SHP77 (cell line): ENCODE data around the gene NAALADL2.
"Not testable (repeated sequence)": the region's sequence is repeated elsewhere in the genome, so short reads cannot be mapped to it uniquely, and the experiment has no call there.

Experiments
- DNase-seq, 2 experiments: peaks; one replicate each; lab custom pipeline; 2025; lab: John Stamatoyannopoulos, UW

The NAALADL2 gene

GRCh38 chr3:175132706-175133105 is 273.6 kb downstream of the NAALADL2 start:
- DNase-seq = not testable (repeated sequence)

- no peak for DNase-seq
Measured at GRCh38 chr3:175144368-175144767, 285.2 kb downstream of the NAALADL2 start.

GRCh38 chr3:175146258-175146657 is 287.1 kb downstream of the NAALADL2 start:
- no peak for DNase-seq

GRCh38 chr3:175149675-175150074 is 290.5 kb downstream of the NAALADL2 start:
- DNase-seq = peak; percentile 98 to 99

GRCh38 chr3:175150812-175151401 is 291.8 kb downstream of the NAALADL2 start:
- DNase-seq = peak; percentile 85 to 90

- DNase-seq = no peak
Measured at GRCh38 chr3:175153595-175153994, 294.5 kb downstream of the NAALADL2 start.

GRCh38 chr3:175155172-175155571 is 296.0 kb downstream of the NAALADL2 start:
- no peak for DNase-seq

- DNase-seq = no peak
Measured at GRCh38 chr3:175159202-175159601, 300.1 kb downstream of the NAALADL2 start.

GRCh38 chr3:175161291-175161690 is 302.2 kb downstream of the NAALADL2 start:
- no peak for DNase-seq

- DNase-seq = peak; percentile 95 to 96
Measured at GRCh38 chr3:175163686-175164085, 304.6 kb downstream of the NAALADL2 start.

- DNase-seq = not testable (repeated sequence)
Measured at GRCh38 chr3:175173117-175173516, 314.0 kb downstream of the NAALADL2 start.

- DNase-seq = no peak
Measured at GRCh38 chr3:175176556-175176955, 317.4 kb downstream of the NAALADL2 start.

GRCh38 chr3:175179055-175179454 is 319.9 kb downstream of the NAALADL2 start:
- DNase-seq = peak; percentile 17 to 40

- DNase-seq = no peak
Measured at GRCh38 chr3:175184392-175184791, 325.3 kb downstream of the NAALADL2 start.

GRCh38 chr3:175185903-175186302 is 326.8 kb downstream of the NAALADL2 start:
- DNase-seq = no peak

- DNase-seq = no peak
Measured at GRCh38 chr3:175186511-175186910, 327.4 kb downstream of the NAALADL2 start.

GRCh38 chr3:175187586-175187985 is 328.5 kb downstream of the NAALADL2 start:
- no peak for DNase-seq

GRCh38 chr3:175192536-175192935 is 333.4 kb downstream of the NAALADL2 start:
- no peak for DNase-seq

GRCh38 chr3:175193815-175194518 is 334.8 kb downstream of the NAALADL2 start:
- DNase-seq = no peak

GRCh38 chr3:175198991-175199783 is 340.1 kb downstream of the NAALADL2 start:
- DNase-seq = no peak

- no peak for DNase-seq
Measured at GRCh38 chr3:175199961-175200360, 340.8 kb downstream of the NAALADL2 start.

GRCh38 chr3:175200391-175201095 is 341.4 kb downstream of the NAALADL2 start:
- no peak for DNase-seq
